Breast epithelium (tissue), 4 donors: ENCODE data around the gene HPN. TPM values are rescaled to one million over a fixed set of nuclear protein-coding genes. Genes with fewer than 3 reads are reported as not detected.
"Not testable (repeated sequence)": the region's sequence is repeated elsewhere in the genome, so short reads cannot be mapped to it uniquely, and the experiment has no call there.

Source experiments
- DNase-seq, 2 donors: peaks; one replicate each; pipeline ENCODE4 v3.0.0-alpha.2; 2019; ENCODE audit warnings: low spot score in 2 of 2
- H3K27ac ChIP-seq, 2 donors: fragments of 200-600 bp; sonication (generic) in 1 of 2; one replicate each; pipeline ENCODE4 v1.5.1; 2016 to 2019; ENCODE audit warnings: mild to moderate bottlenecking in 1 of 2
- H3K27me3 ChIP-seq, 2 donors: fragments of 200-600 bp; sonication (generic) in 1 of 2; one replicate each; pipeline versions ENCODE4 v1.5.1 to v1.6.0; 2017 to 2019; ENCODE audit warnings: control low read depth in 1 of 2, mild to moderate bottlenecking in 1 of 2
- H3K36me3 ChIP-seq: fragments of 200-600 bp; one replicate; pipeline ENCODE4 v1.5.1; 2019
- H3K4me1 ChIP-seq, 2 donors: fragments of 200-600 bp; sonication (generic); one replicate each; pipeline ENCODE4 v1.5.1; 2016 to 2019; ENCODE audit warnings: control low read depth in 1 of 2
- H3K4me3 ChIP-seq, 3 donors: fragments of 200-600 bp; sonication (generic); 1 replicate in 2 of 3; 2 replicates in 1 of 3; pipeline ENCODE4 v1.5.1; 2016 to 2019; ENCODE audit warnings: mild to moderate bottlenecking in 3 of 3, moderate library complexity in 2 of 3
- H3K9me3 ChIP-seq, 2 donors: fragments of 200-600 bp; sonication (generic) in 1 of 2; one replicate each; pipeline ENCODE4 v1.5.1; 2016 to 2019; ENCODE audit warnings: control low read depth in 1 of 2
- POLR2A ChIP-seq: fragments of 450-650 bp; IDR thresholded peaks from one replicate; pipeline ENCODE4 v1.6.1; 2016; ENCODE audit warnings: antibody characterized with exemption, mild to moderate bottlenecking, moderate library complexity
- POLR2AphosphoS5 ChIP-seq, 3 donors: sonication (generic); formaldehyde crosslinking; IDR thresholded peaks; one replicate each; pipeline ENCODE4 v1.6.1; 2017; ENCODE audit warnings: antibody characterized with exemption in 3 of 3
- intact Hi-C: fragments of 100-400 bp; cut with DNase I; formaldehyde crosslinking; loops from one replicate; pipeline ENCODE4 v1.15.1; 2023; ENCODE audit warnings: low total_unique reads
- total RNA-seq, 3 donors: library from RNA; depleted of rRNA; stranded (reverse); fragments of >200 nt; gene quantifications; one replicate each; pipeline ENCODE4 v1.1.0, GENCODE V29; 2016
- TF ChIP-seq, protein P1 (sequence below), 3 donors: fragments of 450-650 bp; IDR thresholded peaks; one replicate each; pipeline ENCODE4 v1.5.1; 2016 to 2017; ENCODE audit warnings: antibody characterized with exemption in 3 of 3, mild to moderate bottlenecking in 3 of 3, moderate library complexity in 3 of 3

HPN gene
- 10 to 100 TPM in 1 of 3 donors, 1 to 10 TPM in 2; 1.8 to 18.0 (median 8.5) TPM for total RNA-seq

DNA sequence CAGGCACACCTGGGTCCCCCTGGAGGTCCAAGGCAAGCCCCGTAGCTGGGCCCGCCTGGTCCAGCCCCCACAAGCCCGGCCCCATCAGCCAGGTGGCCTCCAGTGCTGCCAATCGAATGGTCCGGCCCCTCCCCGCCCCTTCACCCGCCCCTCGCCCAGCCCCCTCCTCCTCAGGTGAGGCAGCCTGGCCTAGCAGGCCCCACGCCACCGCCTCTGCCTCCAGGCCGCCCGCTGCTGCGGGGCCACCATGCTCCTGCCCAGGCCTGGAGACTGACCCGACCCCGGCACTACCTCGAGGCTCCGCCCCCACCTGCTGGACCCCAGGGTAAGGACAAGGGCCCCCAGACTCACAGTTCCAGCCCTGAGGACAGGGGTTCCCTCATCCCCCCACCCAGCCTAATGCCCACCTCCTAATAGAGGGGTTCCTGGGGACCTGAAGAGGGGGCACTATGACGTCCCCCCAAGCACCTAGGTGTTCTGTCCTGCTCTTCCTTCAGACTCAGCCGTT is at the start of gene HPN:
HPN (plus strand) TSS at position 174 of the 508 bp plus-strand sequence. CDS start 786 bp downstream, outside the sequence.
- Histone ChIP-seq H3K36me3 (no peaks in the 10 kb centered on the region), H3K4me1 (peaks cover 0 to 9% of the 10 kb centered on the region in 2 donors), H3K27ac (peak within 1 kb of the TSS; percentile 78 to 81), H3K27me3 (no peaks in the 10 kb centered on the region), H3K4me3 (peak within 1 kb of the TSS in 2 of 3 donors; percentile 21 to 34), H3K9me3 (no peaks in the 10 kb centered on the region)
- TF ChIP-seq, protein P1, sequence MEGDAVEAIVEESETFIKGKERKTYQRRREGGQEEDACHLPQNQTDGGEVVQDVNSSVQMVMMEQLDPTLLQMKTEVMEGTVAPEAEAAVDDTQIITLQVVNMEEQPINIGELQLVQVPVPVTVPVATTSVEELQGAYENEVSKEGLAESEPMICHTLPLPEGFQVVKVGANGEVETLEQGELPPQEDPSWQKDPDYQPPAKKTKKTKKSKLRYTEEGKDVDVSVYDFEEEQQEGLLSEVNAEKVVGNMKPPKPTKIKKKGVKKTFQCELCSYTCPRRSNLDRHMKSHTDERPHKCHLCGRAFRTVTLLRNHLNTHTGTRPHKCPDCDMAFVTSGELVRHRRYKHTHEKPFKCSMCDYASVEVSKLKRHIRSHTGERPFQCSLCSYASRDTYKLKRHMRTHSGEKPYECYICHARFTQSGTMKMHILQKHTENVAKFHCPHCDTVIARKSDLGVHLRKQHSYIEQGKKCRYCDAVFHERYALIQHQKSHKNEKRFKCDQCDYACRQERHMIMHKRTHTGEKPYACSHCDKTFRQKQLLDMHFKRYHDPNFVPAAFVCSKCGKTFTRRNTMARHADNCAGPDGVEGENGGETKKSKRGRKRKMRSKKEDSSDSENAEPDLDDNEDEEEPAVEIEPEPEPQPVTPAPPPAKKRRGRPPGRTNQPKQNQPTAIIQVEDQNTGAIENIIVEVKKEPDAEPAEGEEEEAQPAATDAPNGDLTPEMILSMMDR (IDR thresholded peaks at IDR 0.05): no peak
- TF ChIP-seq POLR2A (no peak), POLR2AphosphoS5 (IDR thresholded peaks at IDR 0.05) (no peak)
- peak in 1 of 2 donors; percentile 66 for DNase-seq
- intact Hi-C loops: no loop called here

DNA sequence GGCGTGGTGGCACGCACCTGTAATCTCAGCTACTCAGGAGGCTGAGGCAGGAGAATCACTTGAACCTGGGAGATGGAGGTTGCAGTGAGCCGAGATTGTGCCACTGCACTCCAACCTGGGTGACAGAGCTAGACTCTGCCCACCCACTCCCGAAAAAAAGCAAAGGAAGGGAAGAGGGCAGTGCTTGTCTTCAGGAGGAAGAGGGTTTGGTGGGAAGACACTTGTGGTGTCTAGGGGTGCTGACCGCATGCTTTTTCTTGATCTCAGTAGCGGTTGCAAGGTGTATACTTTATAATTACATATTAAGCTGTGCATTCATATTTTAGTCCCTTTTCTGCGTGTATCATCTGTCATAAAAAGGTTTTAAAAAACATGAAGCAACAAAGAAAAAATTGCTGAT is 48.9 kb upstream of the HPN start:
- DNase-seq, H3K27me3 ChIP-seq, H3K27ac ChIP-seq, intact Hi-C loops, H3K4me3 ChIP-seq, H3K4me1 ChIP-seq, H3K9me3 ChIP-seq, H3K36me3 ChIP-seq: not testable (repeated sequence)

DNA sequence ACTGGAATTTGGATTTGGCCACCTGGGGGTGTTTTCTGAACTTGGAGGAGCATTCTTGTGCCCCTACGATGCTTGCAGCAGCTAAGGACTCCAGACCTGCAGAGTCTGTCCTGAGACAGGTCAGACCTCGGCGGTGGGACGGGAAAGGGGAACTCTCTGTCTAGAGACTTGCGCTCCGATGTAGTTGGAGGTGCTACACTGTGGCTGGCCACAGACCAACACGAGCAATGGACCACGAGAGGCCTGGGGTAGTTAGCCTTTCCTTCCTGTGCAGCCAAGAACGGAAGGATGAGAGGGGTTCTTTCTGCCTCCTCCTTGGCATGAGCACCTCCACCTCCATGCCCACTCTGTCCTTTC is 47.3 kb upstream of the HPN start:
- no peaks in the 10 kb centered on the region for H3K27me3 ChIP-seq
- no peaks in the 10 kb centered on the region for H3K4me1 ChIP-seq
- intact Hi-C loops: no loop called here
- peak overlapping the region; percentile 48 to 66 for H3K27ac ChIP-seq
- TF ChIP-seq POLR2A (no peak), POLR2AphosphoS5 (IDR thresholded peaks at IDR 0.05) (no peak)
- TF ChIP-seq, protein P1 (IDR thresholded peaks at IDR 0.05): no peak
- no peaks in the 10 kb centered on the region for H3K9me3 ChIP-seq
- no peak for DNase-seq
- no peak overlapping the region for H3K4me3 ChIP-seq
- H3K36me3 ChIP-seq: no peaks in the 10 kb centered on the region

DNA sequence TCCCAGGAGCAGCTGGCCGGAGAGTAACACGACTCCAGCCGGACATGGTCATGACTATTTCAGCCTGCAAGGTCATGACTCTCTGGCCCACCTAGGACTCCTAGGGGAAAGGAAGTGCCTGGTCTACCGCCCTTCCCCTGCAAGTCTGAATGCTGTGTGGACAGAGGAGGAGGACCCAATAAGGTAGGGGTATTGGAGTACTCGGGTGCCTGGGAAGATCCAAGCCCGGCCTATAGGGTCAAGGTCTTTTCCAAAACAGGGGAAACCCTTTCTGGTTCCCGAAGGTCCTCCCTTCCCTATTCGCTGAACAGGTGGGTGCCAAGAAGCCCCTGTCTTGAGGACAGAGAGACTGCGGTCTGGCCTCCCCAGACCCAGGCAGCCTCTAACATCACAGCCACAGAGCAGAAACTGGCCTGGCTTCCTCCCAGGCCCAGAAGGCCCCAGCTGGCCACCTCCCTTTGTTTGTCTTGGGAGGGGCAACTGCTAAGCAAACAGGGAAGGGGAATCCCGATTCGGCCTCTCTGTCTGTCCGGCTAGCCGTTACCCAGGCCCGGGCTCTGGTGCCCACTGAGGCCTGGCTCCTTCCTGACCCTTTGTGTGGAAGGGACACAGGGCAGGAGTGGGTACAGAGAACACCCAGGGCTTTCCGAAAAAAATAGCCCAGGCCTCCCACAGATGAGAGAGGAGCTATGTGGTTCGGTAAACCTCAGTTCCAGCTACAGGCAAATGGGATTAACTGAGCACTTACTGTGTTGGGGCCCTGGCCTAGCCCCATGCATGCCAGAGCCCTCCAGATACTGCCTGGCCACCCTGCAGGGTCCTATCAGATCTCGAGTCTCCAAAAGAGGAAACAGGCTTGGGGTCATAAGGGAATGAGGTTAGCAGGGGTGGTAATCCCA is 46.6 kb upstream of the HPN start:
- TF ChIP-seq POLR2A (no peak), POLR2AphosphoS5 (IDR thresholded peaks at IDR 0.05) (no peak)
- TF ChIP-seq, protein P1 (IDR thresholded peaks at IDR 0.05): no peak
- no peak overlapping the region for H3K4me3 ChIP-seq
- H3K9me3 ChIP-seq: no peaks in the 10 kb centered on the region
- intact Hi-C loops: no loop called here
- H3K36me3 ChIP-seq: no peaks in the 10 kb centered on the region
- H3K4me1 ChIP-seq: no peaks in the 10 kb centered on the region
- peak in 1 of 2 donors; percentile 82 for DNase-seq
- peak overlapping the region; percentile 48 to 66 for H3K27ac ChIP-seq
- H3K27me3 ChIP-seq: no peaks in the 10 kb centered on the region

DNA sequence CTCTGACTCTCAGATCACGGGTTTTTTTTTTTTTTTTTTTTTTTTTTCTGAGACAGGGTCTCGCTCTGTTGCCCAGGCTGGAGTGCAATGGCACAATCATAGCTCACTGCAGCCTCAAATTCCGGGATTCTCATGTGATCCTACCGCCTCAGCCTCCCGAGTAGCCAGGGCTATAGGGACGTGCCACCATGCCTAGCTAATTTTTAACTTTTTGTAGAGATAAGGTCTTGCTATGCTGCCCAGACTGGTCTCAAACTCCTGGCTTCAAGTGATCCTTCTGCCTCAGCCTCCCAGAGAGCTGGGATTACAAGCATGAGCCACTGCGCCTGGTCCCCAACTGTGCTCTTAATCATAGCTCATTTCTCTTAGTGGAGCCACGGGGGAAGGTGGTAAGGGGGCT is 46.0 kb upstream of the HPN start:
- H3K27me3 ChIP-seq: no peaks in the 10 kb centered on the region
- no peaks in the 10 kb centered on the region for H3K9me3 ChIP-seq
- intact Hi-C loops: no loop called here
- DNase-seq: no peak
- no peaks in the 10 kb centered on the region for H3K4me1 ChIP-seq
- no peak overlapping the region for H3K4me3 ChIP-seq
- TF ChIP-seq POLR2AphosphoS5 (IDR thresholded peaks at IDR 0.05) (no peak), POLR2A (no peak)
- TF ChIP-seq, protein P1 (IDR thresholded peaks at IDR 0.05): no peak
- H3K36me3 ChIP-seq: no peaks in the 10 kb centered on the region
- peak overlapping the region in 1 of 2 donors; percentile 45 for H3K27ac ChIP-seq
